Thyroid gland (tissue), 4 donors: Measurements from ENCODE around the gene ZNF423. TPM values are rescaled to one million over a fixed set of nuclear protein-coding genes. Genes with fewer than 3 reads are reported as not detected.

Experiments used
- DNase-seq, 2 donors: peaks; one replicate each; pipeline ENCODE4 v3.0.0-alpha.2; 2019
- H3K27ac ChIP-seq, 3 donors: fragments of 200-600 bp; sonication (generic); 1 replicate in 2 of 3; 2 replicates in 1 of 3; pipeline ENCODE4 v1.5.1; 2016 to 2019; ENCODE audit warnings: mild to moderate bottlenecking in 1 of 3, moderate library complexity in 1 of 3
- H3K27me3 ChIP-seq: fragments of 200-600 bp; sonication (generic); one replicate; pipeline ENCODE4 v1.5.1; 2019
- H3K36me3 ChIP-seq, 2 donors: fragments of 200-600 bp; sonication (generic); one replicate each; pipeline ENCODE4 v1.5.1; 2016 to 2019
- H3K4me1 ChIP-seq, 2 donors: fragments of 200-600 bp; sonication (generic); one replicate each; pipeline ENCODE4 v1.5.1; 2017 to 2019
- H3K4me3 ChIP-seq, 3 donors: fragments of 200-600 bp; sonication (generic); replicated peaks in 1 of 3; 1 replicate in 2 of 3; 2 replicates in 1 of 3; pipeline ENCODE4 v1.5.1; 2016; ENCODE audit warnings: mild to moderate bottlenecking in 1 of 3
- H3K9me3 ChIP-seq: fragments of 200-600 bp; sonication (generic); one replicate; pipeline ENCODE4 v1.5.1; 2017
- CTCF ChIP-seq, 6 experiments: fragments of 200-600 bp in 3 of 6; fragments of 450-650 bp in 3 of 6; sonication (generic) in 3 of 6; IDR thresholded peaks; one replicate each; pipeline ENCODE4 v1.5.1; 2016 to 2019; ENCODE audit warnings: antibody characterized with exemption in 6 of 6, mild to moderate bottlenecking in 2 of 6, inconsistent platforms in 1 of 6, moderate library complexity in 1 of 6
- POLR2A ChIP-seq, 2 donors: fragments of 450-650 bp; IDR thresholded peaks; one replicate each; pipeline ENCODE4 v1.6.1; 2017; ENCODE audit warnings: antibody characterized with exemption in 2 of 2, mild to moderate bottlenecking in 2 of 2, moderate library complexity in 1 of 2
- WGBS, 2 donors: methylation state at CpG; one replicate each; pipeline ENCODE4 v1.1.5; 2017; 5-methylcytosine and 5-hydroxymethylcytosine counted together
- intact Hi-C: fragments of 100-400 bp; cut with DNase I; formaldehyde crosslinking; loops from one replicate; pipeline ENCODE4 v1.15.1; 2023
- total RNA-seq, 4 donors: library from RNA; depleted of rRNA; stranded (reverse); fragments of >200 nt; gene quantifications; one replicate each; pipeline ENCODE4 v1.2.3, GENCODE V29; 2016

ZNF423 gene
- total RNA-seq, 4 donors from 2014 or later: 7.4 to 10.0 (median 8.5) TPM

- Histone ChIP-seq H3K36me3 (no peaks in the 10 kb centered on the region), H3K9me3 (no peaks in the 10 kb centered on the region), H3K27ac (no peak overlapping the region), H3K27me3 (no peaks in the 10 kb centered on the region), H3K4me1 (peaks cover 0 to 5% of the 10 kb centered on the region in 2 donors), H3K4me3 (no peak overlapping the region)
- intact Hi-C loops: no loop called here
- TF ChIP-seq CTCF (IDR thresholded peaks at IDR 0.05) (peak in 2 of 6 experiments; percentile 17 to 43), POLR2A (IDR thresholded peaks at IDR 0.05) (no peak)
- 20% methylated on average over 27 to 29 of the region's 40 CpGs for WGBS, 2 donors
- peak in 1 of 2 donors; percentile 12 for DNase-seq
Observed at GRCh38 chr16:49464877-49465504, 390.9 kb downstream of the ZNF423 start.

GRCh38 chr16:49464093-49464492, 391.8 kb downstream of the ZNF423 start:
- no peak for TF ChIP-seq POLR2A (IDR thresholded peaks at IDR 0.05)
- TF ChIP-seq CTCF (IDR thresholded peaks at IDR 0.05): no peak
- H3K4me3 ChIP-seq: no peak overlapping the region
- intact Hi-C loops: no loop called here
- DNase-seq: no peak
- no peaks in the 10 kb centered on the region for H3K9me3 ChIP-seq
- H3K27ac ChIP-seq: no peak overlapping the region
- H3K36me3 ChIP-seq: no peaks in the 10 kb centered on the region
- H3K4me1 ChIP-seq: peaks cover 0 to 5% of the 10 kb centered on the region in 2 donors
- 77 to 89% methylated on average over 2 of the region's 2 CpGs for WGBS, 2 donors
- H3K27me3 ChIP-seq: no peaks in the 10 kb centered on the region

DNA sequence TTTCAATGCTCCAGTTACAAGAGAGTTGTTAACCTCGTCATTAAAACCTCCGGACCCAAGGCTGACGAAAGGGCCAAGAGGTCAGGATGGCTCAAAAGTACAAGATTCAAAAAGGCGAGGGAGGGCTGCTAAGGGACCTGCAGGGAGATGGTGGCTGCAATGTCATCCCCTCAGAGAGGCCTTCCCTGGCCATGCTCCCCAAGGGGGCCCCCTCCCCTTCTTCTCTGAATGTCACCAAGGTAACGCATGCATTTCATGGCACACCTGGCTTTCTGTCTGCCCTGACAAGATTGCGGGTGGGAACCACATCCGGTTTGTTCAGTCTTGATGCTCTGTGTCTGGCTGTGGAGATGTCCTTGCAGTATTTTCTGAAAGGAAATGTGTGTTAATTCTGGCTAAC, 392.4 kb downstream of the ZNF423 start:
- no peaks in the 10 kb centered on the region for H3K27me3 ChIP-seq
- no peak for TF ChIP-seq CTCF (IDR thresholded peaks at IDR 0.05)
- TF ChIP-seq POLR2A (IDR thresholded peaks at IDR 0.05): no peak
- no peak overlapping the region for H3K27ac ChIP-seq
- H3K9me3 ChIP-seq: no peaks in the 10 kb centered on the region
- H3K36me3 ChIP-seq: no peaks in the 10 kb centered on the region
- intact Hi-C loops: no loop called here
- 80 to 83% methylated on average over 7 of the region's 7 CpGs for WGBS, 2 donors
- peak in 1 of 2 donors; percentile 11 for DNase-seq
- H3K4me3 ChIP-seq: no peak overlapping the region
- peaks cover 0 to 5% of the 10 kb centered on the region in 2 donors for H3K4me1 ChIP-seq

GRCh38 chr16:49462989-49463371, 392.9 kb downstream of the ZNF423 start:
- no peaks in the 10 kb centered on the region for H3K9me3 ChIP-seq
- intact Hi-C loops: no loop called here
- no peaks in the 10 kb centered on the region for H3K27me3 ChIP-seq
- peaks cover 0 to 5% of the 10 kb centered on the region in 2 donors for H3K4me1 ChIP-seq
- TF ChIP-seq CTCF (IDR thresholded peaks at IDR 0.05) (no peak), POLR2A (IDR thresholded peaks at IDR 0.05) (no peak)
- H3K27ac ChIP-seq: no peak overlapping the region
- no peaks in the 10 kb centered on the region for H3K36me3 ChIP-seq
- WGBS, 2 donors: 81 to 83% methylated on average over 6 of the region's 6 CpGs
- no peak for DNase-seq
- no peak overlapping the region for H3K4me3 ChIP-seq

DNA sequence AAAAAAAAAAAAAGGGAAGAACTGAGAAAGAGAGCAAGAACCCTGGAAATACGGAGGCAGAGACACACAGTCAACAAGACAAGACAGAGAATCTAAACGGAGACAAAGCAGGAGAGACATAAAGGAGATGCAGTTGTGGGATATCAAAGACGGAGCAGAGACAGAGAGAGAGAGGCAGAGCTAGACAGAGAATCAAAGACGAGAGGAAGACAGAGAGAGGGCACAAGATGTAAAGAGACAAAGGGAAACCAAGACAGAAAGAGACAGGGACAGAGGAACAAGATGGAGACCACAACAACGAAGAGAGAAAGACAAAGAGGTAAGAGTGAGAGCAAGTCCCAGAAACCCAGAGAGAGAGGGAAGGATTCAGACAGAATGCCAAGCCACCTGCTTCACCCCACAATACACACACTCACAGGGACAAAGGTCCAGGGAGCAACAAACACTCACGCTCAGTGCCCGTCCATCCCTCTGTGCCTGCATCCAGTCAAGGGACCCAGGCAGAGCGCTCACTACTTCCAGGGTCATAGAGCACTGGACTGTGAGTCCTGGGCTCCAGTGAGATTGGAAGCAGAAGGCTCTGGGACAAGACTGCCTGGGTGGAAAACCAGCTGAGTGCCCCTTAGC, 393.4 kb downstream of the ZNF423 start:
- TF ChIP-seq CTCF (IDR thresholded peaks at IDR 0.05) (no peak), POLR2A (IDR thresholded peaks at IDR 0.05) (no peak)
- WGBS, 2 donors: 85 to 88% methylated on average over 8 of the region's 8 CpGs
- intact Hi-C loops: no loop called here
- no peak for DNase-seq
- Histone ChIP-seq H3K36me3 (no peaks in the 10 kb centered on the region), H3K27ac (no peak overlapping the region), H3K9me3 (no peaks in the 10 kb centered on the region), H3K27me3 (no peaks in the 10 kb centered on the region), H3K4me3 (no peak overlapping the region), H3K4me1 (peaks cover 0 to 5% of the 10 kb centered on the region in 2 donors)
